Body of pancreas (tissue), 4 donors: ENCODE measurements around the gene COL4A4. TPM values are rescaled to one million over a fixed set of nuclear protein-coding genes. Genes with fewer than 3 reads are reported as not detected.

ENCODE experiments used
- ATAC-seq: fragments of 150-250 bp; one replicate; pipeline ENCODE4 v1.9.1; 2016
- DNase-seq, 4 donors: peaks; one replicate each; pipeline ENCODE4 v3.0.0-alpha.2; 2019
- H3K27ac ChIP-seq, 4 donors: fragments of 200-600 bp; sonication (generic); 1 replicate in 3 of 4; 2 replicates in 1 of 4; pipeline versions ENCODE4 v1.5.1 to v1.6.1; 2016 to 2019; ENCODE audit warnings: mild to moderate bottlenecking in 1 of 4, mixed read lengths in 1 of 4, moderate library complexity in 1 of 4
- H3K27me3 ChIP-seq, 2 donors: fragments of 200-600 bp; sonication (generic); one replicate each; pipeline ENCODE4 v1.6.0; 2016; ENCODE audit warnings: mild to moderate bottlenecking in 1 of 2
- H3K36me3 ChIP-seq, 2 donors: fragments of 200-600 bp; sonication (generic); replicated peaks in 1 of 2; 2 replicates each; pipeline ENCODE4 v1.5.1; 2016; ENCODE audit warnings: low read depth in 2 of 2; ENCODE audit not compliant: insufficient read depth in 1 of 2
- H3K4me1 ChIP-seq: fragments of 200-600 bp; sonication (generic); one replicate; pipeline ENCODE4 v1.6.0; 2016
- H3K4me3 ChIP-seq, 2 donors: fragments of 200-600 bp; sonication (generic); 1 replicate in 1 of 2; 2 replicates in 1 of 2; pipeline ENCODE4 v1.5.1; 2016 to 2019
- H3K9me3 ChIP-seq, 3 donors: fragments of 200-600 bp; sonication (generic); 1 replicate in 2 of 3; 2 replicates in 1 of 3; pipeline ENCODE4 v1.5.1; 2016
- CTCF ChIP-seq, 7 experiments: fragments of 450-650 bp in 4 of 7; fragments of 200-600 bp in 3 of 7; sonication (generic) in 3 of 7; IDR thresholded peaks; one replicate each; pipeline ENCODE4 v1.5.1; 2016 to 2019; ENCODE audit warnings: antibody characterized with exemption in 7 of 7
- POLR2A ChIP-seq, 3 donors: fragments of 450-650 bp; IDR thresholded peaks; one replicate each; pipeline ENCODE4 v1.6.1; 2016; ENCODE audit warnings: antibody characterized with exemption in 3 of 3, mild to moderate bottlenecking in 2 of 3
- WGBS, 2 donors: methylation state at CpG; one replicate each; pipeline ENCODE4 v1.1.5; 2017; 5-methylcytosine and 5-hydroxymethylcytosine counted together
- intact Hi-C: fragments of 100-400 bp; cut with DNase I; formaldehyde crosslinking; loops from one replicate; pipeline ENCODE4 v1.15.1; 2023
- total RNA-seq, 2 donors: library from RNA; depleted of rRNA; stranded (reverse); fragments of >200 nt; gene quantifications; one replicate each; pipeline ENCODE4 v1.1.0, GENCODE V29; 2016

The COL4A4 gene
- total RNA-seq, 2 donors from 2014 or later: 2.3 to 10.5 TPM

DNA sequence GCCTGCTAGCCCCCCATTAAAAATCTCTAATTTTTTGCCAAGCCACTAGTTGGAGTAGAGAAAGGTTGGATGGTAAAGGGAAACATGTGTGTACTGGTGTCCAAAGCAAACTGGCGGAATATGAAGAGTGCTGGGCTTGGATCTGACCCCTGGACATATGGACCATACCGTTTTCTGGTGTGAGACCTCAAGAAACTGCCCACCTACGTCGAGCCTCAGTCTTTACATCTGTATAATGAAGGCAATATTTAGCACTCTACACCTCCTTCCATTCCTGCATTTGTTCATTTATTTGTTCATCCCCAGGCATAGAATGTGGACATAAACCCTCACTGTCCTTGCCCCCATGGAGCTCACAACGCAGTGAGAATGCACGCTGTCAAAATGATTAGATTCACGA lies 185.7 kb downstream of the COL4A4 start:
- Histone ChIP-seq H3K4me1 (no peaks in the 10 kb centered on the region), H3K4me3 (no peak overlapping the region), H3K9me3 (no peaks in the 10 kb centered on the region), H3K27ac (no peak overlapping the region), H3K36me3 (no peaks in the 10 kb centered on the region), H3K27me3 (no peaks in the 10 kb centered on the region)
- ATAC-seq: no peak
- TF ChIP-seq CTCF (IDR thresholded peaks at IDR 0.05) (no peak), POLR2A (IDR thresholded peaks at IDR 0.05) (no peak)
- WGBS, 2 donors: 92 to 98% methylated on average over 7 of the region's 7 CpGs
- intact Hi-C loops: no loop called here
- DNase-seq: no peak

- Histone ChIP-seq H3K9me3 (no peaks in the 10 kb centered on the region), H3K27ac (no peak overlapping the region), H3K27me3 (no peaks in the 10 kb centered on the region), H3K4me3 (no peak overlapping the region), H3K36me3 (no peaks in the 10 kb centered on the region), H3K4me1 (no peaks in the 10 kb centered on the region)
- DNase-seq (no peak), ATAC-seq (no peak)
- intact Hi-C loops: no loop called here
- WGBS, 2 donors: 77 to 82% methylated on average over 2 of the region's 2 CpGs
- TF ChIP-seq POLR2A (IDR thresholded peaks at IDR 0.05) (no peak), CTCF (IDR thresholded peaks at IDR 0.05) (no peak)
Observed at GRCh38 chr2:226977775-226978190, 186.2 kb downstream of the COL4A4 start.

DNA sequence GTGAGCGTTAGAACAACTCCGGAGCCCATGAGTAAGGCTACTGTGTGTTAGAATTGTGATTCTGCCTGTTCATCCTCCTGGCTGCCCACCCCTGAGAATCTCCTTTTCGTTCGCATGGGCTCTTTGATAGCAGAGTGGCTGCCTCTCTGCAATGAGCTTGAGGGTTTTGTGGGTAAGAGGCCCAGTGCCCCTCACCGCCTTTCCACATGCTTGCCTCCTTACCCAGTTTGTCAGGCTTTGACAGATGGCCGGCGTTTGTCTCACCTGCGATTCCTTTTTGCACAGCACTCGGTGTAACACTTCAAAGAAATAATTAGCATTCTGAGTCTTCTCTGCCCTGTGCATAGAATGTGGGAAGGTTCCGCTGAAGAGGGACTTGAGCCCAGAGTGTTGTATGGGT lies 190.2 kb downstream of the COL4A4 start:
- no peaks in the 10 kb centered on the region for H3K27me3 ChIP-seq
- no peak for DNase-seq
- intact Hi-C loops: no loop called here
- no peak overlapping the region for H3K4me3 ChIP-seq
- WGBS, 2 donors: 95 to 96% methylated on average over 10 of the region's 10 CpGs
- H3K36me3 ChIP-seq: no peaks in the 10 kb centered on the region
- ATAC-seq: no peak
- TF ChIP-seq CTCF (IDR thresholded peaks at IDR 0.05) (no peak), POLR2A (IDR thresholded peaks at IDR 0.05) (no peak)
- H3K27ac ChIP-seq: no peak overlapping the region
- no peaks in the 10 kb centered on the region for H3K4me1 ChIP-seq
- H3K9me3 ChIP-seq: no peaks in the 10 kb centered on the region

DNA sequence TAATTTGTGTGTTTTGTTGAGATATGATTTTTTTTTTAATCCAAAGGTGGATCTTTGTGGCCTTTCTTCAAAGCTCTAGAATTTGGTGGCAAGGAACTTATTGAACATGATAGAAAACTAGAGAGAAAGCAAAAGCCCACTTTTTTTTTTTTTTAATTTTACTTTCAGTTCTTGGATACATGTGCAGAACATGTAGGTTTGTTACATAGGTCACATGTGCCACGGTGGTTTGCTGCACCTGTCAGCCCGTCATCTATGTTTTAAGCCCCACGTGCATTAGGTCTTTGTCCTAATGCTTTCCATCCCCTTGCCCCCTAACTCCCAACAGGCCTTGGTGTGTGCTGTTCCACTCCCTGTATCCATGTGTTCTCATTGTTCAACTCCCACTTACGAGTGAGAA lies 192.2 kb downstream of the COL4A4 start:
- H3K4me1 ChIP-seq: no peaks in the 10 kb centered on the region
- H3K9me3 ChIP-seq: no peaks in the 10 kb centered on the region
- no peaks in the 10 kb centered on the region for H3K36me3 ChIP-seq
- intact Hi-C loops: no loop called here
- DNase-seq (no peak), ATAC-seq (no peak)
- H3K27ac ChIP-seq: no peak overlapping the region
- WGBS, 2 donors: 94 to 99% methylated on average over 4 of the region's 4 CpGs
- no peak overlapping the region for H3K4me3 ChIP-seq
- no peaks in the 10 kb centered on the region for H3K27me3 ChIP-seq
- TF ChIP-seq CTCF (IDR thresholded peaks at IDR 0.05) (no peak), POLR2A (IDR thresholded peaks at IDR 0.05) (no peak)

DNA sequence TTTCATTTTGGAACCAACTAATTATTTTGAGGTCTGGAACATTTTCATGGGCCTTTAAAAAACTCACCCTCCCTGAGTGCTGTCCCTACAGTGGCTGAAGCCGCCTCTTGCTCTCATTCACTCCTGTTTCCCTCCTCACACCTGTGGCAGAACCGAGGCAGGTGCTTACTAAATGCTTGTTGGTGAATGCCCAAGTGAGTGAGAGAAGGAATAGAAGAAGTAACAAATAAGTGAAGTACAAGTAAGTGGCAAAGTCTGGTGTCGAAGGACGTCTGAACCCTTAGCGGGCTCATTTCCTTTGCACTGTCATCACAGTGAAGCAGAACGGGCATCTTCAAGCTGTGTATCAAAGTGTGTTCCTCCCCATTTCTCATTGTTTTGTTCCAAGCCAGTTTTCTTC lies 192.9 kb downstream of the COL4A4 start:
- ATAC-seq: no peak
- Histone ChIP-seq H3K4me3 (no peak overlapping the region), H3K27me3 (no peaks in the 10 kb centered on the region), H3K9me3 (no peaks in the 10 kb centered on the region), H3K4me1 (no peaks in the 10 kb centered on the region), H3K27ac (no peak overlapping the region), H3K36me3 (no peaks in the 10 kb centered on the region)
- 80 to 92% methylated on average over 6 of the region's 6 CpGs for WGBS, 2 donors
- TF ChIP-seq CTCF (IDR thresholded peaks at IDR 0.05) (no peak), POLR2A (IDR thresholded peaks at IDR 0.05) (no peak)
- intact Hi-C loops: no loop called here
- no peak for DNase-seq
